ENCODE data around the gene FBXO21. TPM values are rescaled to one million over a fixed set of nuclear protein-coding genes. Genes with fewer than 3 reads are reported as not detected.

Gene FBXO21
- polyA plus RNA-seq, 3 donors: 7.7 to 19.1 (median 17.2) TPM

DNA sequence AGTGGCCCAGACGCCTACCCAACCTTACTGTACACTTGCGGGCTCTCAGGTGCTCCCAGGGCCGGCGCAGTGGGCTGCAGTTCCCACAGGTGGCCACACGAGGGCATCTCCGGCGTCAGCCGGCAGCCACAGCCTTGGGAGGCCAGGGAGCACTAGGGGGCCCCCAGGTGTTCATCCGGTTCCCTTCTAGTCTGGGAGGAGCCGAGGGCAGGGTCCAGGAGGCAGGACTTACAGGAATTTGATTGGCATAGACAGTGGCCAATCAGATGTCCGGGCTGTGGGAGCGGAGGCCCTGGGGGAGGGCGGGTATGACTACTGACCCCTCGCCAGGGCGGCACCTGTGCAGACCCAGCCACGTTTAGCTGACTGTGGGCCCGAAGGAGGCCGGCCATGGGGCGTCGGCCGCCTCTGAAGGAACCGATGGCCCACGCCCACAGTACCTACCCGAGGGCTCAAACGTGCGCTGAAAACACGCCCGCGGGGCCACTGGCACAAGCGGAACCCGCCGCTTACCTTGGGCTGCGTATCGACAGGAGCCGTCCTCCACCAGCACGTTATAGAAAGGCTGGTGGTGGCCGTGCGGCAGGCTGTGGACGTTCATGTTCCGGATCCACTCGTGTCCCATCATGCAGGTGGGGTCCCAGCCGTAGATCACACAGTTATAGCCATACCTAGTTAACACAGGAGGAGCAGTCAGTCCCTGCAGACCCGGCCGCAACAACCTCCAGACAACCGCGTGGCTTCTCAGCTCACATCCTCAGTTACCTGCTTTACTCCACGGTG is 34.8 kb downstream of the FBXO21 start:
- Mint-ChIP-seq H3K27ac (no peak overlapping the region), H3K36me3 (peaks cover 82 to 86% of the 10 kb centered on the region in 2 donors), H3K9me3 (no peaks in the 10 kb centered on the region), H3K27me3 (ENCODE audit: low read depth in 3 of 3) (peaks cover 0 to 2% (median 0%) of the 10 kb centered on the region in 3 donors), H3K4me1 (no peaks in the 10 kb centered on the region), H3K4me3 (no peak overlapping the region)
- intact Hi-C loops (cut with micrococcal nuclease): no loop called here
- peaks cover 54 to 85% of the 10 kb centered on the region in 2 donors for H3K36me3 ChIP-seq (replicated peaks in 1 of 2; ENCODE audit: control insufficient read depth in 1 of 2, insufficient read depth in 2 of 2, low read length in 2 of 2)
- no peaks in the 10 kb centered on the region for H3K79me2 ChIP-seq (ENCODE audit: insufficient read depth, low read length)
- no peak for DNase-seq
- H3K4me2 ChIP-seq (replicated peaks; ENCODE audit: extremely low read depth, low read length, poor library complexity, severe bottlenecking): no peak overlapping the region
- H3K4me3 ChIP-seq (replicated peaks in 1 of 3; ENCODE audit: low read depth in 2 of 3, low read length in 3 of 3): no peak overlapping the region
- no peaks in the 10 kb centered on the region for H3K9me3 ChIP-seq (replicated peaks in 1 of 2; ENCODE audit: control insufficient read depth in 1 of 2, insufficient read depth in 1 of 2, low read length in 2 of 2)
- H3K9ac ChIP-seq (ENCODE audit: insufficient read depth, low read length, poor library complexity, severe bottlenecking): no peak overlapping the region
- no peaks in the 10 kb centered on the region for H3K4me1 ChIP-seq (ENCODE audit: control insufficient read depth in 1 of 2, insufficient read depth in 2 of 2, low read length in 2 of 2)
- TF ChIP-seq, protein P1, sequence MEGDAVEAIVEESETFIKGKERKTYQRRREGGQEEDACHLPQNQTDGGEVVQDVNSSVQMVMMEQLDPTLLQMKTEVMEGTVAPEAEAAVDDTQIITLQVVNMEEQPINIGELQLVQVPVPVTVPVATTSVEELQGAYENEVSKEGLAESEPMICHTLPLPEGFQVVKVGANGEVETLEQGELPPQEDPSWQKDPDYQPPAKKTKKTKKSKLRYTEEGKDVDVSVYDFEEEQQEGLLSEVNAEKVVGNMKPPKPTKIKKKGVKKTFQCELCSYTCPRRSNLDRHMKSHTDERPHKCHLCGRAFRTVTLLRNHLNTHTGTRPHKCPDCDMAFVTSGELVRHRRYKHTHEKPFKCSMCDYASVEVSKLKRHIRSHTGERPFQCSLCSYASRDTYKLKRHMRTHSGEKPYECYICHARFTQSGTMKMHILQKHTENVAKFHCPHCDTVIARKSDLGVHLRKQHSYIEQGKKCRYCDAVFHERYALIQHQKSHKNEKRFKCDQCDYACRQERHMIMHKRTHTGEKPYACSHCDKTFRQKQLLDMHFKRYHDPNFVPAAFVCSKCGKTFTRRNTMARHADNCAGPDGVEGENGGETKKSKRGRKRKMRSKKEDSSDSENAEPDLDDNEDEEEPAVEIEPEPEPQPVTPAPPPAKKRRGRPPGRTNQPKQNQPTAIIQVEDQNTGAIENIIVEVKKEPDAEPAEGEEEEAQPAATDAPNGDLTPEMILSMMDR (IDR thresholded peaks at IDR 0.05): peak; percentile 67
- no peaks in the 10 kb centered on the region for H3K27me3 ChIP-seq (ENCODE audit: control insufficient read depth in 2 of 2, insufficient read depth in 2 of 2, low read length in 2 of 2)
- no peaks in the 10 kb centered on the region for H4K20me1 ChIP-seq (ENCODE audit: insufficient read depth, low read length)
- H3K27ac ChIP-seq (ENCODE audit: low read depth in 1 of 2, low read length in 2 of 2): no peak overlapping the region
- 94% methylated on average over 47 of the region's 47 CpGs for WGBS (ENCODE audit: insufficient coverage)
- H2AFZ ChIP-seq (ENCODE audit: insufficient read depth, low read depth, low read length, poor library complexity, severe bottlenecking): no peak overlapping the region

DNA sequence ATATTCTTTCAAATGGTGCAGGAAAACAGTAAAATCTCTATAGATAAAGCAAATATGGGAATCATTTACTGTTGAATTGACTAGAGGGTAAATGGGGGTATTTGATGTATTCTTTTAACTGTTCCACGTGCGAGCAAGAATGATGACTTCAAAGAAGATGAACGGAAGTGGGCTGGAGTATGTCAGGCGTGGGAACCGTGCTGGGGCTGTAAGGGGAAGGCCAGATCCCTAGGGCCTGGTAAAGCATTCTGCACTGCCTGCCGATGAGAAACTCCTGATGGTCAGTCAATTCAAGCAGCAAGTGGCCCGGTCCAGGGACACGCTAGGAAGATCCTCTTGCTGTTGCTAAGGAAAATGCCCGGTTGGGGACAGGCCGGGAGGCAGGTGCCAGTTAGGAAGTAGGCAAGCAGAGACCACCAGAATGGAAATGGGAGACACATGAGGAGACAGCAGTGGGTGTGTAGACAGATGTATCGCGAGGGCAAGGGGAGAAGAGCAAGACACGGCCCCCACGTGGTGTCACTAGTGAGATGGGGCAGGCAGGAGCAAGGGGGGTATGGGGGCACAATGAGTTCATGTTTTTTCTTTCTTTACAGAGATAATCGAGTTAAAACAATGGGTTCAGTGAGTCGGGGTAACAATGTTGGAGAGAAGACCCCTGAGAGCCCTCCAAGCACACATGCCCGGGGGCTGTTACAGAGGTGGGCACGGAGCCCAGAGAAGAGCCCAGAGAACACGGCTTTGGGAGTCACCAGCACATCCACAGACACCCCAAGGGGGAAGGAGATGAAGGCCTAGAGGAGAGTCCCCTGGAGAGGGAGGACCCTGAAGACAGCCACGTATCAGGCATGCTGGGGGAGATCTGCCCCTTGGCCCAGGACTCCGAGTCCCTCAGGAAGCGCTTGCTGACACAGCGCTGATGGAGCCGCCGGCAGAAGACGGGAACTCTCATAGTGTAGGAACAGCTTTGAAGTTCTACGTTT is 37.2 kb downstream of the FBXO21 start:
- no peaks in the 10 kb centered on the region for H3K79me2 ChIP-seq (ENCODE audit: insufficient read depth, low read length)
- DNase-seq: no peak
- H3K4me3 ChIP-seq (replicated peaks in 1 of 3; ENCODE audit: low read depth in 2 of 3, low read length in 3 of 3): no peak overlapping the region
- no peaks in the 10 kb centered on the region for H3K4me1 ChIP-seq (ENCODE audit: control insufficient read depth in 1 of 2, insufficient read depth in 2 of 2, low read length in 2 of 2)
- TF ChIP-seq, protein P1 (IDR thresholded peaks at IDR 0.05): no peak
- no peak overlapping the region for H3K4me3 Mint-ChIP-seq
- no peaks in the 10 kb centered on the region for H3K9me3 ChIP-seq (replicated peaks in 1 of 2; ENCODE audit: control insufficient read depth in 1 of 2, insufficient read depth in 1 of 2, low read length in 2 of 2)
- H3K27ac ChIP-seq (ENCODE audit: low read depth in 1 of 2, low read length in 2 of 2): no peak overlapping the region
- no peaks in the 10 kb centered on the region for H3K27me3 ChIP-seq (ENCODE audit: control insufficient read depth in 2 of 2, insufficient read depth in 2 of 2, low read length in 2 of 2)
- H2AFZ ChIP-seq (ENCODE audit: insufficient read depth, low read depth, low read length, poor library complexity, severe bottlenecking): no peak overlapping the region
- no peaks in the 10 kb centered on the region for H3K9me3 Mint-ChIP-seq
- no peaks in the 10 kb centered on the region for H3K4me1 Mint-ChIP-seq
- no peak overlapping the region for H3K9ac ChIP-seq (ENCODE audit: insufficient read depth, low read length, poor library complexity, severe bottlenecking)
- intact Hi-C loops (cut with micrococcal nuclease): no loop called here
- no peaks in the 10 kb centered on the region for H4K20me1 ChIP-seq (ENCODE audit: insufficient read depth, low read length)
- 95% methylated on average over 15 of the region's 27 CpGs for WGBS (ENCODE audit: insufficient coverage)
- no peak overlapping the region for H3K27ac Mint-ChIP-seq
- H3K4me2 ChIP-seq (replicated peaks; ENCODE audit: extremely low read depth, low read length, poor library complexity, severe bottlenecking): no peak overlapping the region
- peaks cover 54 to 85% of the 10 kb centered on the region in 2 donors for H3K36me3 ChIP-seq (replicated peaks in 1 of 2; ENCODE audit: control insufficient read depth in 1 of 2, insufficient read depth in 2 of 2, low read length in 2 of 2)
- peaks cover 78 to 79% of the 10 kb centered on the region in 2 donors for H3K36me3 Mint-ChIP-seq
- peaks cover 0 to 4% (median 0%) of the 10 kb centered on the region in 3 donors for H3K27me3 Mint-ChIP-seq (ENCODE audit: low read depth in 3 of 3)
